ENCODE data around the gene ENTR1.

DNA sequence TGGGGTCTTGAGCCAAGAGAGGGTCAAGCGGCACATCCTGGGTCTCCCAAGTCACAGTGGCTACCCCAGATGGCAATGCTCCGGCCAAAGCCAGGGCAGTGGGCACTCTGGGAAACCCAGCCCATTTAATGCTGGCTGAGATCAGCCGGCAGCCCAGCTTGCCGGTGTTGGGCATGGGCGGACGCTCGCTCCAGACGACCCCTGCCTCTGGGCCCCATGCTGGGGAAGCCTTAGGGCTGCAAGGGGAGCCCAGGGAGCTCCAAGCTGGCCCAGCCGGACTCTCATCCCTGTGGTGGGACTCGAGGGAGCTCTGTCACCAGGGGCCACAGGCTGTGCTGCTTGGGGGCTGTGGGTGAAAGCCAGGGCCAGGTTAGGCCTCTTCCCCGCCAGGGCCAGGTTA, 31.0 kb downstream of the ENTR1 start:
- TF ChIP-seq POLR2AphosphoS5 (IDR thresholded peaks at IDR 0.05; ENCODE audit: insufficient read depth in 1 of 2, low read depth in 1 of 2) (no peak), CTCF (IDR thresholded peaks at IDR 0.05) (no peak)

Data from vagina (tissue), 2 donors.